Placental epithelial cell (primary cell): ENCODE data around the gene CLPTM1. TPM values are rescaled to one million over a fixed set of nuclear protein-coding genes. Genes with fewer than 3 reads are reported as not detected.

Experiments
- total RNA-seq: library from RNA; depleted of rRNA; stranded (reverse); fragments of >200 nt; gene quantifications from 2 replicates; pipeline ENCODE4 v1.2.3, GENCODE V29; 2012

Gene CLPTM1, protein sequence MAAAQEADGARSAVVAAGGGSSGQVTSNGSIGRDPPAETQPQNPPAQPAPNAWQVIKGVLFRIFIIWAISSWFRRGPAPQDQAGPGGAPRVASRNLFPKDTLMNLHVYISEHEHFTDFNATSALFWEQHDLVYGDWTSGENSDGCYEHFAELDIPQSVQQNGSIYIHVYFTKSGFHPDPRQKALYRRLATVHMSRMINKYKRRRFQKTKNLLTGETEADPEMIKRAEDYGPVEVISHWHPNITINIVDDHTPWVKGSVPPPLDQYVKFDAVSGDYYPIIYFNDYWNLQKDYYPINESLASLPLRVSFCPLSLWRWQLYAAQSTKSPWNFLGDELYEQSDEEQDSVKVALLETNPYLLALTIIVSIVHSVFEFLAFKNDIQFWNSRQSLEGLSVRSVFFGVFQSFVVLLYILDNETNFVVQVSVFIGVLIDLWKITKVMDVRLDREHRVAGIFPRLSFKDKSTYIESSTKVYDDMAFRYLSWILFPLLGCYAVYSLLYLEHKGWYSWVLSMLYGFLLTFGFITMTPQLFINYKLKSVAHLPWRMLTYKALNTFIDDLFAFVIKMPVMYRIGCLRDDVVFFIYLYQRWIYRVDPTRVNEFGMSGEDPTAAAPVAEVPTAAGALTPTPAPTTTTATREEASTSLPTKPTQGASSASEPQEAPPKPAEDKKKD
- total RNA-seq = 52.4 and 63.6 TPM in 2 replicates

DNA sequence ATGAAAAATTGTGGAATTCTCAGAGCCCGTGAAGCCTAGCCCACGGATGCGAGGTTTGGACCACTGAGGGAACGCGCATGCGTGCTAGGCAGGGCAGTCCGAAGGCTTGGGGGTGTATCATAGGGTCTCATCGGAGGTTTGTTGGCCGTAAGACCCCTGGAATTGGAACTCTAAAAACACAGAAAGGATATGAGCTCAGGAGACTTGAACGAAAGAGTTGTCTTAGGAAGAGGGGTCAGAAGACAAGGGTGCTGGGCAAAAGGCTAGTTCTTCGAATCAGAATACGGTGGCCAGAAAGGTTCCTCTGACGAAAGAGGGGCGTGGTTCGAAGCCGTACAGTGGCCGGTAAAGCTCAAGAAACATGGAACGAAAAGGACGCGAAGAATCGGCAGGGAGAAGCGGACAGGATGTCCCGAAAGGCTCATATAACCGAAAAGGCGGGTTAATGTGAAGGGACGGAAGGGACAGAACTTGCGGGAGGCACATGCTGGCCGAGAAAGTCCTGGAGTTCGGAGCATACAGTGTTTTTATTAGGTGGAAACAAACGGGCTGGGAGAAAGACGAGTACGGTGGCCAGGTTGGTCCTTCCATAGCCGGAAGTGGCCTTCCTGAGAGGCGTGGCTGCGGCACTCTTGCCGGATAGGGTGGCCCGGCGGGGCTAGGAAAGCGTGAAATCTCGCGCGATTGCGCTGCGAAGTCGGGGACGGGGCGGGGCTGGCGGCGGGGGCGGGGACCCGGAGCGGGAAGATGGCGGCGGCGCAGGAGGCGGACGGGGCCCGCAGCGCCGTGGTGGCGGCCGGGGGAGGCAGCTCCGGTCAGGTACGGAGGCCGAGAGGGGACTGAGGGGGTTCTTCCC lies at the start of gene CLPTM1:
Gene CLPTM1, plus strand, starts transcription at position 732 of the 856 bp plus-strand sequence. Its CDS starts 16 bp downstream, at position 748.

GRCh38 chr19:44905437-44906160 lies 49.6 kb upstream of the CLPTM1 start, which contains the start of gene APOE:
Gene APOE, plus strand, starts transcription at chr19:44905796. Its CDS starts 829 bp downstream, at chr19:44906625.

GRCh38 chr19:44914433-44915206 lies 40.6 kb upstream of the CLPTM1 start, which contains the start of gene APOC1:
Gene APOC1, plus strand, starts transcription at chr19:44914608. Its CDS starts 284 bp downstream, at chr19:44914892.

GRCh38 chr19:44942067-44942571 lies 13.1 kb upstream of the CLPTM1 start, which contains the start of gene APOC4:
Gene APOC4, plus strand, starts transcription at chr19:44942237. Its CDS starts 41 bp downstream, at chr19:44942278.

DNA sequence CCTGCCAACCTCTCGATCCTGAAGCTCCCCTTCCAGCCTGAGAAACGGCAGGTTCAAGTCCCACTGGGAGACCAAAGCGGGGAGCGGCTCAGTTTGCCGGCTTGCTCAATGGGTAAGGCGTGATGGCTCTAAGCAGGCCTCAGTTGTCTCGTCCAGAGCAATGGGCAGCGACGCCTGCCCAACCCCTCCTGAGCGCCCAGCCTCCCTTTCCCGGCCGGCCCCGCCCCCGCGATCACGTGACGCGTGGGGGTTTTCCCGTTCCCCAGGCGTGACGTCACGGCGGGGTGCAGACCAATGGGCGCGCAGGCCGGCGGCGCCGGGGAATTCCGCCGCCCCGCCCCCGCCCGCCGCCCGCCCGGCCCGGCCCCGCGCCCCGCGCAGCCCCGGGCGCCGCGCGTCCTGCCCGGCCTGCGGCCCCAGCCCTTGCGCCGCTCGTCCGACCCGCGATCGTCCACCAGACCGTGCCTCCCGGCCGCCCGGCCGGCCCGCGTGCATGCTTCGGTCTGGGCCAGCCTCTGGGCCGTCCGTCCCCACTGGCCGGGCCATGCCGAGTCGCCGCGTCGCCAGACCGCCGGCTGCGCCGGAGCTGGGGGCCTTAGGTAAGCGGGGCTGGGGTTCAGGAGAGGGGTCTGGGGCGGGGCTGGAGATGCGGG lies 46.0 kb downstream of the CLPTM1 start, which contains the start of gene RELB:
Gene RELB, plus strand, starts transcription at position 378 of the 653 bp plus-strand sequence. Its CDS starts 116 bp downstream, at position 494.

DNA sequence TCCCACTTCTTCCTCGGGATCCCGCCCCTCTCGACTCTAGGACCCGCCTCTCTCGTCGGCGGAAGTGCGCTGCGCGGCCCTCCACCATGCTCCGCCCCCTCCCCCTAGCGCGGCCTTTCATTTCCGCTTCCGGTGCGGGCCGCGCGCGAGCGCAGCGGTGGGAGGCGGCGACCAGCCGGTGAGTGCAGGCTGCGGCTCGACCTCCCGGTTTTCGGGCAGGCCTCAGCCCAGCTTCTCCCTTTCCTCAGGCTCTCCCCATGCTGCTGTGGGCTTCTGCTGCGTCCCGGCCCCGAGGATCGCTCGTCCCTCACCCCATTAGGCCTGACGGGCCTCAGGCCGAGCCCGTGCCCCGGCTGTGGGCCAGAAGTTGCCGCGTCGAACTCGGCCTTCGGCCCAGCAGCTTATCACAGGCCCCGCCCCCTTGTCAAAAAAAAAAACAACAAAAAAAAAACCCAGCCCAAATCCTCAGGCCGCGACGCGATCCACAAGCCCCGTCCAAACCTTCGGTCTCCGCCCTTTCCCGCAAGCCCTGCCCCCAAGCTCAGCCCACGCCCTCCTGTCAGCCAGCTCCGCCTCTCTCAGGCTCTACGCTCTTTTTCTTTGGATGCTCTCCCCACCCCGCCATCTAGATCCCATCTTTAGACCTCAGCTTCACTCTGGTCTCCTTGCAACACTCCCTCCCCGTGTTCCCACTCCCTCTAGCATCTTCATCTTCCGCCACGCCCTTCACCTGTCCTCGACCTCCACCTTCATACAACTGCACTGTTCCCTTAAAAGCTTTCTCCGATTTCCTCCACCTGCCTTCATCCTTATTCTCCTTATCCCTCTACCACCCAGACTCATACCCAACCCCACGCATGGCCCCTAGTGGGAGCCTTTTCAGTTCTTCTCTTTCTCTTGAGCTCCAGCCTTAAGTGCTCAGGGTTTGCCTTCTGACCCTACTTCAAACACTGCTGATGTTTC lies 84.0 kb downstream of the CLPTM1 start, which contains the start of gene CLASRP:
Gene CLASRP, plus strand, starts transcription at position 115 of the 963 bp plus-strand sequence. CDS start 1,168 bp downstream, outside the sequence.

Other genes starting within 250 kb of the CLPTM1 start
- 3.1 TPM in 2 replicates for gene BCL3, start 206.7 kb upstream of the CLPTM1 start, total RNA-seq
- gene CBLC, start 177.5 kb upstream of the CLPTM1 start, total RNA-seq = 5.5 and 6.3 TPM in 2 replicates
- 0.43 and 2.4 TPM in 2 replicates for gene BCAM, start 146.3 kb upstream of the CLPTM1 start, total RNA-seq
- 97.9 and 98.9 TPM in 2 replicates for gene NECTIN2, start 109.1 kb upstream of the CLPTM1 start, total RNA-seq
- 20.0 and 50.5 TPM in 2 replicates for gene TOMM40, start 64.1 kb upstream of the CLPTM1 start, total RNA-seq
- gene APOE, start 49.6 kb upstream of the CLPTM1 start, total RNA-seq = 3.9 and 22.0 TPM in 2 replicates
- gene APOC1, start 40.8 kb upstream of the CLPTM1 start, total RNA-seq = 0.79 TPM in 1 of 2 replicates, not detected in the other
- gene APOC4, start 13.1 kb upstream of the CLPTM1 start, total RNA-seq = not detected in 2 replicates
- not detected in 2 replicates for gene APOC2, start 9.3 kb upstream of the CLPTM1 start, total RNA-seq
- gene RELB, start 46.1 kb downstream of the CLPTM1 start, total RNA-seq = 2.4 and 3.8 TPM in 2 replicates
- gene CLASRP, start 83.7 kb downstream of the CLPTM1 start, total RNA-seq = 23.3 and 23.6 TPM in 2 replicates
- gene ZNF296, start 121.1 kb downstream of the CLPTM1 start, total RNA-seq = 0.43 and 0.79 TPM in 2 replicates
- gene GEMIN7, start 123.9 kb downstream of the CLPTM1 start, total RNA-seq = 20.4 and 36.9 TPM in 2 replicates
- 34.2 and 42.2 TPM in 2 replicates for gene PPP1R37, start 137.8 kb downstream of the CLPTM1 start, total RNA-seq
- 2.9 and 5.9 TPM in 2 replicates for gene NKPD1, start 205.6 kb downstream of the CLPTM1 start, total RNA-seq
- 9.9 and 27.5 TPM in 2 replicates for gene TRAPPC6A, start 222.9 kb downstream of the CLPTM1 start, total RNA-seq
- 5.9 and 6.8 TPM in 2 replicates for gene BLOC1S3, start 223.4 kb downstream of the CLPTM1 start, total RNA-seq